PC-9 (cell line): ENCODE data around the gene KRT78. TPM values are rescaled to one million over a fixed set of nuclear protein-coding genes. Genes with fewer than 3 reads are reported as not detected.
A peak's percentile ranks its signal among the peaks of the same experiment; 100 is the strongest.

ENCODE experiments used
- BruUV-seq: library from RNA; stranded (reverse); fragments of 400-500 nt; replicated peaks from 2 replicates; lab custom pipeline; 2021; lab: Mats Ljungman, UMichigan
- CTCF ChIA-PET: fragments of 300-600 bp; sonication (Branson Sonifier 250); formaldehyde crosslinking; loops from one replicate; lab custom pipeline; 2022; ENCODE audit warnings: antibody characterized with exemption; lab: Charles Lee
- POLR2A ChIA-PET: fragments of 300-600 bp; sonication (Branson Sonifier 250); formaldehyde crosslinking; loops from one replicate; lab custom pipeline; 2022; ENCODE audit warnings: antibody characterized with exemption; ENCODE audit not compliant: unreplicated experiment; lab: Charles Lee
- DNase-seq, 2 experiments: peaks; one replicate each; pipeline versions ENCODE4 v3.0.0 to v3.0.0-alpha.2; 2015 to 2022; ENCODE audit warnings: mixed read lengths in 1 of 2
- H2AFZ ChIP-seq: fragments of 200-600 bp; sonication (generic); 2 replicates; pipeline ENCODE4 v1.8.1; 2017; ENCODE audit warnings: antibody characterized with exemption
- H3F3A ChIP-seq: fragments of 200-600 bp; sonication (generic); 2 replicates; pipeline ENCODE4 v1.8.1; 2017; ENCODE audit warnings: antibody characterized with exemption, mild to moderate bottlenecking, low read depth; ENCODE audit not compliant: insufficient read depth
- H3K27ac ChIP-seq: fragments of 200-600 bp; sonication (generic); 2 replicates; pipeline ENCODE4 v1.6.1; 2016; ENCODE audit warnings: mixed run types
- H3K27me3 ChIP-seq: fragments of 200-600 bp; sonication (generic); 2 replicates; pipeline ENCODE4 v1.6.1; 2016; ENCODE audit warnings: low read depth, mixed run types; ENCODE audit not compliant: insufficient read depth
- H3K36me3 ChIP-seq: fragments of 200-600 bp; sonication (generic); 2 replicates; pipeline ENCODE4 v1.6.1; 2016; ENCODE audit warnings: low read depth, mixed run types
- H3K4me1 ChIP-seq: fragments of 200-600 bp; sonication (generic); replicated peaks from 2 replicates; pipeline ENCODE4 v1.6.1; 2016; ENCODE audit warnings: mixed run types; ENCODE audit not compliant: insufficient read depth
- H3K4me2 ChIP-seq: fragments of 200-600 bp; sonication (generic); 2 replicates; pipeline ENCODE4 v1.6.1; 2017; ENCODE audit warnings: mixed run types
- H3K4me3 ChIP-seq: fragments of 200-600 bp; sonication (generic); 2 replicates; pipeline ENCODE4 v1.6.1; 2016; ENCODE audit warnings: mixed run types
- H3K79me2 ChIP-seq: fragments of 200-600 bp; sonication (generic); 2 replicates; pipeline ENCODE4 v1.6.1; 2017; ENCODE audit warnings: low read depth, mixed run types
- H3K9me2 ChIP-seq: fragments of 200-600 bp; sonication (generic); 2 replicates; pipeline ENCODE4 v1.8.1; 2017; ENCODE audit warnings: mild to moderate bottlenecking; ENCODE audit not compliant: insufficient read depth
- H3K9me3 ChIP-seq: fragments of 200-600 bp; sonication (generic); 2 replicates; pipeline ENCODE4 v1.8.1; 2016; ENCODE audit warnings: low read depth; ENCODE audit not compliant: insufficient read depth
- H4K20me1 ChIP-seq: fragments of 200-600 bp; sonication (generic); 2 replicates; pipeline ENCODE4 v1.8.1; 2017; ENCODE audit not compliant: insufficient read depth
- EZH2 ChIP-seq: fragments of 200-600 bp; sonication (generic); IDR thresholded peaks from 2 replicates; pipeline ENCODE4 v1.8.0; 2017; ENCODE audit warnings: antibody characterized with exemption, low read depth
- intact Hi-C: fragments of 100-400 bp; cut with micrococcal nuclease; formaldehyde crosslinking; loops from one replicate; pipeline ENCODE4 v1.10.0; 2022; ENCODE audit not compliant: unreplicated experiment
- total RNA-seq: library from RNA; stranded (reverse); gene quantifications from 2 replicates; pipeline ENCODE4 v1.2.3, GENCODE V29; 2021
- TF ChIP-seq, protein P1 (sequence below): fragments of 200-600 bp; sonication (generic); conservative IDR thresholded peaks from 2 replicates; pipeline ENCODE4 v1.6.1; 2017; ENCODE audit warnings: mixed run types, antibody characterized with exemption, mild to moderate bottlenecking, moderate library complexity

Gene KRT78
- total RNA-seq, 1 experiment from 2014 or later = 1.5 TPM

DNA sequence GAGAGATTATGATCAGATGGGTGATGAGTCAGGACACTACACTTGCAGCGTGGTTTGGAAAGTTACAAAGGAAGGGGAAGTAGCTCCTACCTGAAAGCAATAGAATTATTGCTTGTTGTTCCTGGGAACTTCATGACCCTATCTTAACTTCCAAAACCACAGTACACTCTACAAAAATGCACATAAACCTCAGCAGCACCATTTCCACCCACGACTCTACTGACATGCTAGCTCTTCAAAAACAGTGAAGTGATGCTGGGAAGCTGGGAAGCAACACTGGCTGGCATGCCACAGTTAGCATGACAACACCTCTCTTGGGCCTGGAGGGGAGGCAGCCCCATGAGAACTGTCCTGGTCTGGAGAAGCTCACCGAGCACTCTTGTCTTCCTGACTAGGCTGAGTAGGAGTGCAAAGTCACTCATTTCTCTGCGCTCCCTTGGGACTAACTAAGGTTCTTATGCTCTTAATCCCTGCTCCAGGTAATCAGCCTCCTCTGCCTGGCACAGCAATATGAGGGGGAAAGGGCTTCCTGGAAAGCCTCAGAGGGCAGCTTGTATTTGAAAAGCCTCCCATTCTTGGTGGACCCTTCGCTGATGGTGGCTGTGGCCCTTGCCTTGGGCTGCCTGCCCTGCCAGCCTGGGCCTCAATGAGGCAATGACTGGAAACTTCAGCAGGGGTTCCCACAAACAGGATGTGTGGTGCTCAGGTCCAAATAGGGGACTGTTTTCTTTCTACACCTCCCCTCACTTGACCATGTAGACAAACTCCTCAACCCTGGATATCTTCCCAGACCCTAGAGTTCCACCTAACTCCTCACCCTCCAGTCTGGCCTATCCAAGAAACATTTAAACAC, 54.1 kb downstream of the KRT78 start:
- Histone ChIP-seq H3K4me1 (peaks cover 48% of the 10 kb centered on the region), H3K4me2 (peak overlapping the region; percentile 20), H3K27me3 (no peaks in the 10 kb centered on the region), H3K36me3 (no peaks in the 10 kb centered on the region), H3F3A (peaks cover 27% of the 10 kb centered on the region), H3K27ac (peak overlapping the region; percentile 56), H3K79me2 (no peaks in the 10 kb centered on the region), H4K20me1 (no peaks in the 10 kb centered on the region), H3K9me3 (no peaks in the 10 kb centered on the region), H3K4me3 (no peak overlapping the region), H3K9me2 (no peaks in the 10 kb centered on the region), H2AFZ (no peak overlapping the region)
- no TSS peak for BruUV-seq
- ChIA-PET CTCF (interaction anchor here (0.6 kb wide), 1 partner anchor 422 kb away, joined by 13 read pairs; no protein-coding TSS in a partner anchor), POLR2A (no interaction called here)
- TF ChIP-seq, protein P1, sequence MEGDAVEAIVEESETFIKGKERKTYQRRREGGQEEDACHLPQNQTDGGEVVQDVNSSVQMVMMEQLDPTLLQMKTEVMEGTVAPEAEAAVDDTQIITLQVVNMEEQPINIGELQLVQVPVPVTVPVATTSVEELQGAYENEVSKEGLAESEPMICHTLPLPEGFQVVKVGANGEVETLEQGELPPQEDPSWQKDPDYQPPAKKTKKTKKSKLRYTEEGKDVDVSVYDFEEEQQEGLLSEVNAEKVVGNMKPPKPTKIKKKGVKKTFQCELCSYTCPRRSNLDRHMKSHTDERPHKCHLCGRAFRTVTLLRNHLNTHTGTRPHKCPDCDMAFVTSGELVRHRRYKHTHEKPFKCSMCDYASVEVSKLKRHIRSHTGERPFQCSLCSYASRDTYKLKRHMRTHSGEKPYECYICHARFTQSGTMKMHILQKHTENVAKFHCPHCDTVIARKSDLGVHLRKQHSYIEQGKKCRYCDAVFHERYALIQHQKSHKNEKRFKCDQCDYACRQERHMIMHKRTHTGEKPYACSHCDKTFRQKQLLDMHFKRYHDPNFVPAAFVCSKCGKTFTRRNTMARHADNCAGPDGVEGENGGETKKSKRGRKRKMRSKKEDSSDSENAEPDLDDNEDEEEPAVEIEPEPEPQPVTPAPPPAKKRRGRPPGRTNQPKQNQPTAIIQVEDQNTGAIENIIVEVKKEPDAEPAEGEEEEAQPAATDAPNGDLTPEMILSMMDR = no peak
- TF ChIP-seq EZH2 = no peak
- DNase-seq = peak in 1 of 2 experiments; percentile 88
- intact Hi-C loops = no loop called here

DNA sequence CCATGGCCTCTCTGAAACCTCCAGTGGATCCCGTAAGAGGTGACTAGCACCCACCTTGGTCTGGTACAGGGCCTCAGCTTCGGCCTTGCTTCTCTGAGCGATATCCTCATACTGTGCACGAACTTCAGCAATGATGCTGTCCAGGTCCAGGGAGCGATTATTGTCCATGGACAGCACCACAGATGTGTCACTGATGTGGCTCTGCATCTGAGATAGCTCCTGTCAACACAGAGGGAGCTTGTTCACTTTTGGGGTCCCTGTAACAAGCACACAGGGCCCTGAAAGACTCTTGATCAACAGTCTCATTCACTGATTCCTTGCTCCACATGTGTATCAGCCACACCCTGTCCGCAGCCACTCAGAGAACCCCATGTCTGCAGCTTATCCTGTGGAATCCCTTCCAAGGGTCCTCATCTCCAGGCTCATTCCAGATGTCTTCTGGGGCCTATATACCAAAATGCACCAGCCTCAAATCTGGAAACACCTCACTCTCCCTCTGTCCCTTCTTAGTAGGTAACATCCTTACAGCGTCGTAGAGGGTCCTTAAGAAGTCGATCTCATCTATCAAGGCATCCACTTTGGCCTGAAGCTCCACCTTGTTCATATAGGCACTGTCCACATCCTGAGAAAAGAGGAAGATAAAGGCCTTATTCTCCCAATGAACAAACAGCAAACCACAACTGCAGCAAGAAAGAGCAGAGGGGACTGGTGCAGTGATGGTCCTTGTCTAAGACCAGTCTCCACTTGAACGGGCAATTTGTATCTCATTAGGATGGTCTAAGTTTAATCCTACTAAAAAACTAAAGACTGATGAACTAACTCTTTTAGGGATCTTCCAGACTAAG, 56.4 kb downstream of the KRT78 start:
- BruUV-seq = no TSS peak
- Histone ChIP-seq H3K4me3 (no peak overlapping the region), H3K79me2 (no peaks in the 10 kb centered on the region), H3K36me3 (no peaks in the 10 kb centered on the region), H3K4me1 (peaks cover 26% of the 10 kb centered on the region), H3K9me2 (no peaks in the 10 kb centered on the region), H3K27me3 (no peaks in the 10 kb centered on the region), H3K9me3 (no peaks in the 10 kb centered on the region), H4K20me1 (no peaks in the 10 kb centered on the region), H3K4me2 (no peak overlapping the region), H2AFZ (no peak overlapping the region), H3K27ac (no peak overlapping the region), H3F3A (peaks cover 12% of the 10 kb centered on the region; the same call in 1 of the 2 replicates)
- intact Hi-C loops = no loop called here
- CTCF ChIA-PET = no interaction called here
- POLR2A ChIA-PET = no interaction called here
- TF ChIP-seq, protein P1 = no peak
- TF ChIP-seq EZH2 = no peak
- DNase-seq = no peak

DNA sequence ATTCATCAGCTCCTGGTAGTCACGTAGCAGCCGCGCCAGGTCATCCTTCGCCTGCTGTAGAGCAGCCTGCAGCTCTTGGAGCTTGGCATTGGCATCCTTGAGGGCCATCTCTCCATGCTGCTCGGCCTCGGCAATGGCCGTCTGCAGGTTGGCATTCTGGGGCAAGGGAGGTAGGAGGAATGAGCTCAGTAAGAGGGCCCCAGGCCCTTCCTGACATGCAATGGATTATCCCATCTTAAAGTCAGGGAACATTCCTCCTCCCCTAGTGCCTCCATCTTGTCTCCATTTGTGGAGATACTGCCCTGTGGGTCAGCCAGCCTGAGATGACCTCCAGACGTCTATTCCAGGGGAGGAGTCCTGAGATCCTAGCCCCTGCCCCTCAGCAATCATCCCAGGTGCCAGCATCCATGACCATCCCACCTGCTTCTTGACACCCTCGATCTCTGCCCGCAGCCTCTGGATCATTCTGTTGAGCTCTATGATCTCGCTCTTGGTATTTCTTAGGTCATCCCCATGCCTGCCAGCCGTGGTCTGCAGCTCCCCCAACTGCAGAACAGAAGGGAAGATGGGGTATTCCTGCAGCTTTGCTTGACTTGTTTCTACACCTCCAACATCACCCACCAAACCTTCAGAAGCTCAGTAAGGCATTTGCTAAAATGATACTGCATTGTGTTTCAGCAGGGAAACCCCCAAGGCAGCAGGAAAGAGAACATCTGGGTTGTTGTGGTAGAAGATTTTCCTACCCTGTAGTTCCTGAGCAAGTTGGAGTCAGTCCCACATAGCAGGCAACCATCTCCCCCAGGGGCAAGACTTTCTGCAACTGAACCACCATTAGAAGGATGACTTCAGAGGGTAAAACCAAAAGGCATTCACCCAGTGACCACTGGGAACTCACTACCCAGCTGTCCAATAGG, 57.3 kb downstream of the KRT78 start:
- Histone ChIP-seq H3K4me3 (no peak overlapping the region), H3K9me3 (no peaks in the 10 kb centered on the region), H4K20me1 (no peaks in the 10 kb centered on the region), H3K4me1 (peaks cover 18% of the 10 kb centered on the region), H3K27ac (no peak overlapping the region), H2AFZ (no peak overlapping the region), H3K36me3 (no peaks in the 10 kb centered on the region), H3K4me2 (no peak overlapping the region), H3K27me3 (no peaks in the 10 kb centered on the region), H3K9me2 (no peaks in the 10 kb centered on the region), H3F3A (peaks cover 12% of the 10 kb centered on the region; the same call in 1 of the 2 replicates), H3K79me2 (no peaks in the 10 kb centered on the region)
- ChIA-PET POLR2A (no interaction called here), CTCF (no interaction called here)
- no peak for DNase-seq
- intact Hi-C loops = no loop called here
- BruUV-seq = no TSS peak
- TF ChIP-seq, protein P1 = no peak
- no peak for TF ChIP-seq EZH2
